NCI-H748 (cell line): Measurements from ENCODE around the gene ELL.

Experiments
- DNase-seq: peaks from one replicate; lab custom pipeline; 2025; ENCODE audit not compliant: unreplicated experiment; lab: John Stamatoyannopoulos, UW

Gene ELL

DNA sequence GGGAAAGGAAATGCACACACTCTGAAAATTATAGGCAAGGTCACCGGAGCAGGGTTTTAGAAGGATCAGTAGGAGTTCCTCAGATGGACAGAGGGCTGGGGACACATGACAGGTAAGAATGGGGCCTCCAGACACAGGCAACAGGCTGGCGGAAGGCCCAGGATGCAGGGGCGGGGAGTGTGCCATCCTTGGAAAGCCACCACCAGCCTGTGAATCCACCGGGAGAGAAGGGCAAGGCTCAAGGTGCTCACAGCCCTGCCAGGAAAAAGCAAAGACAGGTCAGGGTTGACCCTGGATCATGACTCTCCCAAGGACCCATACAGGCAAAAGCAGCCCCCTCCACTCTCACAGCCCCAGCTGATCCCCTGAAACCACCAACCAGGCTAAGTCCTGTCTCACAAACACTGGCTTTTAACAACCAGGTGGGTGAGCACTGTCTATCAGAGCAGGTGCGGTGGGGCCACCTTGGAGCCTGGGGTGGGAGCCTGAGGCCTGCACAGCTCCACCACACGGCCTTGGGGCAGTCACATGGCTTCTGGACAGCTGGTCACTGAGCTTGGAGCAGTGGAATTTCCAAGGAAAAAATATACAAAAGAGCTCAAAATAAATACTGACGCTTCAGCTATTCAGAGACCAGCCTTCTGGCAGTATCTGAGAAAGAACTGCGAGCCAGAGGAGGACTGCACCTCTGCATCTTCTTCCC is 48.7 kb downstream of the ELL start:
- DNase-seq, result no peak

GRCh38 chr19:18470787-18471186 is 51.1 kb downstream of the ELL start:
- no peak for DNase-seq

- peak; percentile 29 for DNase-seq
These were observed 52.6 kb downstream of the ELL start for GRCh38 chr19:18469069-18469846.

GRCh38 chr19:18468517-18468916 is 53.4 kb downstream of the ELL start:
- no peak for DNase-seq

DNA sequence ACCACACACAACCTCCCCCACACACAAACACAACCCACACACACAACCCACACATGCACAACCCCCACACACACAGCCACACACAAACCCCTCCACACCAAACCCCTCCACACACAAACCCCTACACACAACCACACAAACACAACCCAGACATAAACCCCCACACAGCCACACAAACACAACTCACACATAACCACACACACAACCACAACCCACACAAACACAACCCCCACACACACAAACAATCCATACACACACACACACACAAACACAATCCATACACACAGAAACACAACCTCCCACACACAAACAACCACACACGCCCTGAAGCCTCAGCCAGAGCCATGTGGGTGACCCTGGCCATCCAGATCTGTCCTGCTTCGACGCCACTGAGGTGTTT is 53.9 kb downstream of the ELL start:
- no peak for DNase-seq

- DNase-seq, result no peak
These were observed 55.5 kb downstream of the ELL start for GRCh38 chr19:18466354-18466753.

DNA sequence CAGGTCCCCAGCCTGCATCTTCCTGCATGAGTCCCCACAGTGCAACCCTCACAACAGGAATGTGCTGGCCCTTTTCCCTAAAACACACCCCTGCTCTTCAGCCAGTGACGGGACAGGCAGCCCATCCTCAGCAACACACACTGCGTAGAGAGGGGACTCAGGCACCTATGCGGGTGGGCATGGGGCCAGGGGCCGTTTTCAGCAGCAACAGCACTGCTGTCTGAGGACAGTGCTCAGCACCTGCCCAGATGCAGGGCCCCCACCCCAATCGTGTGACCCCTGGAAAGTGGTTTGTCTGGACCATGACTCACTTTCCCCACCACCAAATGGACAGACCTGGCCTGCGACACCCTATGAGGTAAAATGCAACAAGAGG is 55.9 kb downstream of the ELL start:
- no peak for DNase-seq

DNA sequence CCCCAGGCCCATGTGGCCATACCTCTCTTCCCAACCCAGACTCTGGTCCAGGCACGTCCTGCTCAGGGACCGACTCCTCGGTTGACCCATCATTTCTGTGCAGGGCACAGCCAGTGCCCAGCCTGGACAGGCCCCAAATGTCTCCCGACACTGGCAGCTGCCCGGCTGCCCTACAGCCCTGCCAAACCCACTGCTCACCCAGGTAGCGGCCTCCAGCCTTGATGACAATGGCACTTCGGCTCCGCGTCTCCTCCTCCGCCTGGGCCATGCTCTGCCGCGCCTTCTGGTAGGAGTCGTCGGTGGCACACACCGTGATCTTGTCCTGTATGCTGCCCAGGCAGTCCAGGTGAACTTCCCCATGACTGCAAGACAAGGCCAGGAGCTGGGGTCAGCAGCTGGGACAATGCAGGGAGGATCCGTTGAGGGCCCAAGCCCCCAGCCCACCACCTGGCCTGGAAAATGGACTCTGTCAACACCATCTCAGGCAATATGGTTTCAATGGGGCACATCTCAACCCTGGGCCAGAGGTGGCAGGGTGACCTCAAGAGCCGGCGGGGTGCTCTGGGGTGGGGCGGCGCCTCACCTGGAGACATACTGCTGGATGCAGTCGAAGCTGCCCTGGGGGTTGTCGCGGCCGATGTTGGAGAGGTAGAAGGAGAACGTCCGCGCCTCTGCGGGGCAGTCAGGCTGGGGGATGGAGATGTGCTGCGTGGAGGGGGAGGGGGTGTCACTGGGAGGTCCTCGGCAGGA is 56.5 kb downstream of the ELL start:
- no peak for DNase-seq

DNA sequence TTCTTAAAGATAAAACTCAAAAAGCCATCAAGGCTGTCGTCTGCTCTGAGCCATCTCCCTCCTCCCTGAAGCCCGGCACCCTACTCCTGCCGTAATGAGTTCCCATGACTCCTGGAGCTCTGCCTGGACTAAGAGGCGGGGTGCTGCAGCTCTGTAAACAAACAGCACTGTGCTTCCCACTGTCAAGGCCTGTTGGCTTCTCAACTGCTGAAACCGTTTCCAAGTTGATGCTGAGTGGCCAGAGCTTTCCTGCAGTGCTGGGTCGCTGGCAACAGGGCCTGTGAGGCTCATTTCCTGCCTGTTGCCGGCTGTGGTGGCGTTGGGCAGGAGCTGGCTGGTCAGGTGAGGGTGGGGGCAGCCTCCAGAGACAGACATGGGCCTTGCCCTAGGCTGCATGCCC is 57.2 kb downstream of the ELL start:
- DNase-seq, result no peak

GRCh38 chr19:18461471-18461870 is 60.4 kb downstream of the ELL start:
- no peak for DNase-seq

DNA sequence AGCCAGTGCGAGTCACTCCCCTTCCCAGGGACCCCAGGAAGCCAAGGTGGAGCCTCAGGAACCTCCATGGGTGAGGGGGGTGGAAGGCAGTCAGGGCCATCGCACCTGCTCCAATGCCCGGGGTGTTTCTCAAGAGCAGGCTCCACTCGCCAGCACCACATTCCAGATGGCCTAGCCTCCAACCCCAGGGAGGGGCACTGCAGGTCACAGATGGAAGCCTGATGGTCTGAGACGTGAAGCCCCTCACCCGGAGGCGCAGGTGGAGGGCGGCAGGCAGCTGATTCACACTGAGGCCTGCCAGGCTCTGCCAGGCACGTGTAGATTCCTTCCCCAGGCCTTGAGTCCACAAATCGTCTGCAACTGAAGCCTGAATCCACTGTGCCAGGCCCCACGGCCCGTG is 61.0 kb downstream of the ELL start:
- no peak for DNase-seq

DNA sequence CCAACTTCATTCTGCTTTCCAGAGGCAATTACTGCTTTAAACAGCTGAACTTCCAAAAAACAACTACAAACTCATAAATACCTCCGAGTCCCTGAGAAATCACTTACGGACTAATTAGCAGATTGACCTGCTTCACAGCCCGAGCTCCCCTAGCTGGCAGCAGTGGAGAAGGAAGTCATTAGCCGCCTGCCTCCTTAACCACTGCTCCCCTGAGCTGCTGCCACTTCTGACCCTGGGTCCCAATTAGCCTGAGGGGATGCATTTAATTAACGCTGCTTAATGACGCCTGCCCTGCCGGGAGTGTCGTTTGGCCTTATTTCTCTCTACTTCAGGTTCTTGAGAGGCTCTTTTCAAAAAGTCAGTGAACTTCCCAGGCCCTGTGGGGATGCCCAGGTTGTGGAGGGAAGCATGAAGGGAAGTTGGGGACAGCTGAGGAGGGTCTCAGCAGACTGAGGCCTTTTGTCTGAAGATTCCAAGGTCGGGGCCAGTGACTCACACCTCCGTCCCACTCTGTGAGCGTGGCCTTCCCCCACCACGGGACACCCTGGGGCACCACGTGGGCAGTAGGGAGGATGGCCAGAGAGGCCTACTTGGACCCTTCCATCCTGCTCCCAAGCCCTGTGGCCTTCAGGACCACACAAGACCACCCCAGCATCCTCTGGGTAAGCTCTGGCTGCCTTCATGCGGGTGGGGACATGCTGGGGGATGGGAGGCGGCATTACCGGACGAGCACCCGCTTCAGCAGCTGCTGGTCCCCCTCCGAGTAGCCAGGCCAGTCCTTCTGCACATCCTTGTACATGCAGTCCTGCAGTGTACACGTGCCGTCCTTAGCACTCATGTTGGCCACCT is 64.2 kb downstream of the ELL start:
- no peak for DNase-seq

GRCh38 chr19:18456974-18457373 is 64.9 kb downstream of the ELL start:
- DNase-seq, result no peak

DNA sequence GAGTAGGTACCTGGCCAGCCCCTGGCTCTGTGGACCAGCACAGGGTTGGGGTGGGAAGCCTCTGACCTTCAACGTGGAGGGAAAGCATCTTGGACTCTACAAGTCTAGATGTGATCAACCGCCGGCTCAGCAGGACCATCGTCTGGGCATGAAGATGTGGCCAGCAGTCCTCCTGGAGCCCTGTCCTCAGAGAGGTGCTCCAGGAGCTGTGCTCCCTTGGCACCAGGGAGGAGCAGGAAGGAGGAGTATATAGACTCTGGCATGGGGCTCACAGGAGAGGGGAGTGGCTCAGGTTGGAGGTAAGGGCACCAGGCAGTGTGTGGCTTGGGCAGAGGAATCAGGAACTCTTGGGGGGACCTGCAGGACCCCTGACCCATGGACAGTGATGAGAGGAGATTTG is 65.6 kb downstream of the ELL start:
- DNase-seq, result no peak

GRCh38 chr19:18453269-18454024 is 68.4 kb downstream of the ELL start:
- DNase-seq, result no peak

DNA sequence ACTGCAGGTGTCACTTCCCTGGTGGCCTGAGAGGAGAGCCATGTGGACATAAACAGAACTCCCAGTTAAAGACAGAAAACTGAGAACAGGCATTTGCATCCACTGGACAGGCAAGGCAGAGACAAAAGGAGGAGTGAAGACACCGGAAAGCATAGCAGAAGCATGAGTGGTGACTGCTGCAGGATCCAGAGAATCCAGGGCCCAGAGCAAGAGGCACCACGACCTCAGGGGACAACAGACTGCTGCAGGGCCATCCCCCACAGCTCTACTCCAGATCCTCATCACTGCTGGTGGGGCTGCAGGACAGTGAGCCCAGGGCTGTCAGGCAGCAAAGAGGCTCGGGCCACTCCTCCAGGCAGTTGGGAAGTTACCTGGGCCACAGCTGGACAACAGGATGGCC is 69.5 kb downstream of the ELL start:
- no peak for DNase-seq

- peak; percentile 37 for DNase-seq
These were observed 70.7 kb downstream of the ELL start for GRCh38 chr19:18450931-18451836.

DNA sequence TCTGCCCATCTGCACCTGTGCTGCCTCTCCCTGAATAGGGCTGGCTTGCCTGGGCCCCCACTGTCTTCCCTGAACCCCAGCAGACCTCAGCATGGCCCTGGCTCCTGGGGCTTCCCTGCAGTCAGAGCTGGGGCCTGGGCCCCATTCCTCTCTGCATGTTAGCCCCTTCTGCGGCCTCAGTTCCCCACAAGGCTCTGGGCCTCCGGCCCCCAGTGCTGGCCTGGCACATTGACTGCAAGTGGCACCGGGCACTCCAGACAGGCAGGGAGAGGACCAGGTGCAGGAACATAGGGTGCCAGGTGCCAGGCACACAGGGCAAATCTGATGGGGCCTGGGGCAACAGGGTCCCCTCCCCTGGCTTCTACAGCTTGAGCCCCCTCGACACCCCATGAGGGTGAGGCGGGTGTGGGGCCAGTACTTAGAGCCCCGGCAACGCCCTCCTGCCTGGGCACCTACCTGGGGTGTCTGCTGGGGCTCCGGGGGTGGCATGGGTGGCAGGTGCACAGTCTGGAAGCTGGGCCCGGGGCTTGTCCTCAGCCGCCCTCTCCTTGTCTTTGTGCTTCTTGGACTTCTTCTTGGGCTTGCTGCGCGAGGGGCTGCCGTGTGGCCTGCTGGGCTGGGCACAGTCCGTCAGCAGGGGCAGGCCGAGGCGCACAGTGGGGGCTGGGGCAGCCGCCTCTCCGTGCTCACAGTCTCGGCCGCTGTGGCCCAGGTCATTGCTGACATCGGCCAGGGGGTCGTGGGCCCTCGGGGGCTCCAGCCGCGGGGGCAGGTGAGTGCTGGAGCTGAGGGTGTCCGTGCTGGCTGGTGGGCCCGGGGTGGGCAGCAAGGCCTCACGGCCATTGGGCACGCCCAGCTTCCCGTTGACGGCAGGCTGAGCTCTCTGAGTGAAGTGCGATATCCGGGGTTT is 71.6 kb downstream of the ELL start:
- DNase-seq, result no peak
